ENCODE measurements around the gene RNF214.

The RNF214 gene

DNA sequence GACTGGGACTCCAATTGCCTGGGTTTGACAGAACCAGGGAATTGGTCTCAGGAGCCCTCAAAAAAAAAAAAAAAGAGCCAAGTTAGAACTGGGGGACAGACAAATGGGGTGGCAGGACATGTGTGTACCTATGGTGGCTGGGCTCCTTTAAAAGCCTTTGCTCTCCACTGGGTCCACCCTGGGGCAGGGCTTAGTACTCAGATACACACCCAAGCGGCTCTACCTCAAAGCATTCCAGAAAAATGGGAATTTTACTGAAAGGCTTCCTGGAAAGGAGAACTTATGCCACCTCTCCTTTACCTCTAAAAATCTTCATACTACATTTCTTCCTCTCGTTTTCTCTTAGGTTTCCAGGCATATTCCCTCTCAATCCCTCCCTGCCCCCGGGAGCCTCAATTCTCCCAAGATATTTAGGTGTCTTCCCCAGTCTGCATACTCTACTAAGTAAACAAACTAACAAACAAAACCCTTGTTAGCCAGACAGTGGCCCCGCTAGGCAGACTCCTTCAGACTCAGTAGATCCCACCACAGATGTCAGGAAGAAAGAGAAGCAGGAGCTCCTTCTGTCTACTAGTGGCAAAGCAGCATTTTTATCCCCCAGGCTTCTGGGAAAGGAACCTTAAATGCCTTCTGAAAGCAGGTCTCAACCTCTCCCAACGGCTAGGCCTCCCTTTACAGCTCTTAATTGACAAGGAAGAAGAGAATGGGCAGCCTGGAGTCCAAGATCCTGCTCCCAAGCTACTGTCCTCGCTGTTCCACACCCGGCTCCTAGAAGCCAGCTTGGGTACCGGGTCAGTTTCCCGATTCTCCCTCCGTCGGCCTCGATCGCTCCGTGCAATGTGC, 1.3 kb upstream of the RNF214 start:
- DNase-seq (ENCODE audit: insufficient read length, low spot score) (no peak), FAIRE-seq (no peak)
- no peak for TF ChIP-seq CTCF (IDR thresholded peaks at IDR 0.05; ENCODE audit: insufficient read depth, missing control alignments)

DNA sequence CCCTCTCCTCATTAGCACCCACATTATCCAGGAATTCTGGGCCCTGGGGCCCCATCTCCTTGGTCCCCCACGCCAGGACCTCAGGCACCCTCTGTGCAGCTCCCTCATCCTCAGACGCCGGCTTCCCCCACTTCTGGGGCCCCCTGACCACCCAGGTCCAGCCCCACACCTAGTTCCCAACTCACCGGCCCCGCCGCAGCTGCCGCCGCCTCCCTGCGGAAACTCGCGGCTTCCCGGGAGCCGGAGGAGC, 704 bp upstream of the RNF214 start, which contains the start of gene PCSK7:
TSS of gene PCSK7 (minus strand) at position 232 of the 250 bp plus-strand sequence. CDS start 2,229 bp downstream, outside the sequence.
- DNase-seq (ENCODE audit: insufficient read length, low spot score) (peak; percentile 91), FAIRE-seq (no peak)
- TF ChIP-seq CTCF (IDR thresholded peaks at IDR 0.05; ENCODE audit: insufficient read depth, missing control alignments): no peak

- DNase-seq (ENCODE audit: insufficient read length, low spot score) (peak; percentile 45), FAIRE-seq (no peak)
- TF ChIP-seq CTCF (IDR thresholded peaks at IDR 0.05; ENCODE audit: insufficient read depth, missing control alignments): no peak
These were observed 489 bp downstream of the RNF214 start for GRCh38 chr11:117232911-117233409.

- DNase-seq (ENCODE audit: insufficient read length, low spot score) (no peak), FAIRE-seq (no peak)
- no peak for TF ChIP-seq CTCF (IDR thresholded peaks at IDR 0.05; ENCODE audit: insufficient read depth, missing control alignments)
These were observed 5.8 kb downstream of the RNF214 start for GRCh38 chr11:117238221-117238620.

DNA sequence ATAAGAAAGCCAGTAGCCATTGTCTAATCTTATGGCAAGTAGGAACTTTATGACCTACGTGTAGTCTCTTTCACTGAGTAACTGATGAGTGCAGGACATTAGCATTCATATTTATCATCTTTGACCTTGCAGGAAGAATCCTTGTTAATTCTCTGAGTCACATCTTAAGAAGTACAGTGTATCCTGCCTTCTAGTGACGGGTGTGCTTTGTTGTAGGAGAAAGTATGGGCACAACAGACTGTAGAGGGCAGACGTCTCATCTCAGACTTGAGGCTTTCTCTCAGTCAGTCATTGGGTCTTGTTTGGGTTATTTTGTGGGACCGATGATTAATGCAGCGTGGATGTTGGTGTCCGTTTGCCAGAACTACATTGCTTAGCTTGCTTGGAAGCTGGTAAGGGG, 6.8 kb downstream of the RNF214 start:
- peak; percentile 7 for TF ChIP-seq CTCF (IDR thresholded peaks at IDR 0.05; ENCODE audit: insufficient read depth, missing control alignments)
- no peak for DNase-seq (ENCODE audit: insufficient read length, low spot score)
- FAIRE-seq: no peak

DNA sequence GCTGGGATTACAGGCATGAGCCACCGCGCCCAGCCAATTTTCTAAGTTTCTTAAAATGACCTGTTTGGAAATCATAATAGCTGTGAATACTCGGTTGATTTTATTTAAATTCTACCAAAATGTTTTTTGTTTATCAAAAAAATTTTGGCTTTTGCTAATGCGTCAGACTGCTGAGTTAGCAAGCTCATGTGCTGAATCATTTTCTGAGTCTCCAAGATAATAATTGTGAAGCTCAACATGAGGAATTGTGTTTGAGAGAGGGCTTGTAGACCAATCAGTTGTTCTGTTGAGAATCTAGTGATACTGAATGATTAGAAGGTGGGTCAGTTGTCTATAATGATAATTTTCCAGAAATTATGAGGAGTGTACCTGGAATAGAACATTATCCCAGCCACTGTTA, 15.9 kb downstream of the RNF214 start:
- DNase-seq (ENCODE audit: insufficient read length, low spot score): no peak
- TF ChIP-seq CTCF (IDR thresholded peaks at IDR 0.05; ENCODE audit: insufficient read depth, missing control alignments): no peak
- FAIRE-seq: no peak

GRCh38 chr11:117249571-117249970, 17.1 kb downstream of the RNF214 start:
- DNase-seq (ENCODE audit: insufficient read length, low spot score): no peak
- no peak for FAIRE-seq
- TF ChIP-seq CTCF (IDR thresholded peaks at IDR 0.05; ENCODE audit: insufficient read depth, missing control alignments): no peak

Measured in D721Med (cell line).